ENCODE measurements around the gene PLEKHM3. TPM values are rescaled to one million over a fixed set of nuclear protein-coding genes. Genes with fewer than 3 reads are reported as not detected.

Gene PLEKHM3
- total RNA-seq, 1 donor from 2014 or later = 15.6 TPM

- no peak for DNase-seq (ENCODE audit: low spot score)
Measured at GRCh38 chr2:207892716-207893402, 132.5 kb downstream of the PLEKHM3 start.

GRCh38 chr2:207891086-207891844 lies 134.1 kb downstream of the PLEKHM3 start:
- DNase-seq (ENCODE audit: low spot score) = no peak

- no peak for DNase-seq (ENCODE audit: low spot score)
Measured at GRCh38 chr2:207887500-207887899, 137.8 kb downstream of the PLEKHM3 start.

- no peak for DNase-seq (ENCODE audit: low spot score)
Measured at GRCh38 chr2:207885010-207885409, 140.3 kb downstream of the PLEKHM3 start.

- DNase-seq (ENCODE audit: low spot score) = no peak
Measured at GRCh38 chr2:207884127-207884526, 141.2 kb downstream of the PLEKHM3 start.

GRCh38 chr2:207883002-207883780 lies 142.1 kb downstream of the PLEKHM3 start:
- DNase-seq (ENCODE audit: low spot score) = no peak

GRCh38 chr2:207881902-207882301 lies 143.4 kb downstream of the PLEKHM3 start:
- DNase-seq (ENCODE audit: low spot score) = no peak

GRCh38 chr2:207879536-207879935 lies 145.8 kb downstream of the PLEKHM3 start:
- no peak for DNase-seq (ENCODE audit: low spot score)

GRCh38 chr2:207876842-207877535 lies 148.3 kb downstream of the PLEKHM3 start:
- DNase-seq (ENCODE audit: low spot score) = no peak

GRCh38 chr2:207875473-207876212 lies 149.7 kb downstream of the PLEKHM3 start:
- DNase-seq (ENCODE audit: low spot score) = no peak

GRCh38 chr2:207873794-207874193 lies 151.5 kb downstream of the PLEKHM3 start:
- DNase-seq (ENCODE audit: low spot score) = no peak

GRCh38 chr2:207871911-207872310 lies 153.4 kb downstream of the PLEKHM3 start:
- no peak for DNase-seq (ENCODE audit: low spot score)

GRCh38 chr2:207871506-207871905 lies 153.8 kb downstream of the PLEKHM3 start:
- no peak for DNase-seq (ENCODE audit: low spot score)

- DNase-seq (ENCODE audit: low spot score) = no peak
Measured at GRCh38 chr2:207870814-207871213, 154.5 kb downstream of the PLEKHM3 start.

GRCh38 chr2:207869784-207870778 lies 155.2 kb downstream of the PLEKHM3 start:
- no peak for DNase-seq (ENCODE audit: low spot score)

- DNase-seq (ENCODE audit: low spot score) = no peak
Measured at GRCh38 chr2:207868855-207869596, 156.3 kb downstream of the PLEKHM3 start.

- DNase-seq (ENCODE audit: low spot score) = no peak
Measured at GRCh38 chr2:207867905-207868304, 157.4 kb downstream of the PLEKHM3 start.

GRCh38 chr2:207867056-207867455 lies 158.3 kb downstream of the PLEKHM3 start:
- no peak for DNase-seq (ENCODE audit: low spot score)

GRCh38 chr2:207865210-207865609 lies 160.1 kb downstream of the PLEKHM3 start:
- no peak for DNase-seq (ENCODE audit: low spot score)
